Measurements from ENCODE around the gene DCC. TPM values are rescaled to one million over a fixed set of nuclear protein-coding genes. Genes with fewer than 3 reads are reported as not detected.
A peak's percentile ranks its signal among the peaks of the same experiment; 100 is the strongest.

Gene DCC
- total and polyA plus RNA-seq, 2 of the 8 experiments (the other 6 are each of a cell fraction or from before 2014, with no cell fraction given), result 0.14 to 1.4 TPM

DNA sequence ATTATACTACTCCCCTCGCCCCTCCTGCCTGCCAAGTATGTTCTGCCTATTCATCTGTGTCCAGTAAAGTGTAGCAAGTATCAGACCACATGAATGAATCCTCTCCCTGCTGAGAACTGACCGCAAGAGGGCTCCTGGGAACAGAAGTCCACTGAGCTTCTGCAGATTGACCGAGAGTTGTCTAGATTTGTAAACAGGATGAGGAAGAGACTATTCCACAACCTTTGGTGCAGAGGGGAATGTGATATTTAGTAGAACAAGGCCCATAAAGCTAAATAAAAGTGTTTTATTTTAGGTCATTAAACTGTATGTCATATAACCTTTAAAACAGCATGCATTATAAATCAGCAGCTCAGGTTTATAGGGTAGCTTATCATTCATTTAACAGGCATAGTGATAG lies 377.0 kb downstream of the DCC start:
- Histone ChIP-seq H2BK12ac (ENCODE audit: low read depth, low read length) (no peak overlapping the region), H2AK5ac (ENCODE audit: low read depth, low read length) (no peak overlapping the region), H3K79me1 (ENCODE audit: low read depth, low read length) (no peaks in the 10 kb centered on the region), H3K4me2 (ENCODE audit: insufficient read depth in 1 of 2, low read depth in 2 of 2, low read length in 2 of 2) (no peak overlapping the region), H3K9ac (replicated peaks in 1 of 4; ENCODE audit: extremely low read depth in 1 of 4, low read depth in 3 of 4, low read length in 3 of 4) (no peak overlapping the region), H3K23me2 (ENCODE audit: low read depth, low read length) (no peaks in the 10 kb centered on the region), H4K91ac (replicated peaks; ENCODE audit: insufficient read length, low read length) (no peak overlapping the region), H3K79me2 (ENCODE audit: control insufficient read depth in 1 of 2, insufficient read depth in 2 of 2, low read length in 2 of 2) (no peaks in the 10 kb centered on the region), H3K27ac (ENCODE audit: low read depth, low read length) (no peak overlapping the region), H2BK120ac (replicated peaks; ENCODE audit: low read depth, low read length) (no peak overlapping the region), H3K56ac (replicated peaks; ENCODE audit: insufficient read length, low read depth, low read length) (no peak overlapping the region), H4K20me1 (replicated peaks in 1 of 2; ENCODE audit: control insufficient read depth in 1 of 2, insufficient read depth in 2 of 2, low read length in 2 of 2) (no peaks in the 10 kb centered on the region), H3K14ac (ENCODE audit: insufficient read length) (no peak overlapping the region), H2BK15ac (ENCODE audit: low read length) (no peak overlapping the region), H2AFZ (ENCODE audit: low read length) (no peak overlapping the region), H4K8ac (ENCODE audit: extremely low read depth, insufficient read depth, low read length) (no peak overlapping the region), H3K4me3 (ENCODE audit: extremely low read depth in 1 of 4, insufficient read depth in 2 of 4, low read depth in 3 of 4, low read length in 4 of 4) (no peak overlapping the region), H2BK20ac (ENCODE audit: low read length) (no peak overlapping the region), H3K4me1 (replicated peaks in 1 of 4; ENCODE audit: control insufficient read depth in 3 of 4, insufficient read depth in 4 of 4, low read length in 3 of 4) (no peaks in the 10 kb centered on the region), H3K9me3 (ENCODE audit: insufficient read depth in 2 of 2, low read depth in 1 of 2, low read length in 1 of 2) (no peaks in the 10 kb centered on the region), H3K27me3 (replicated peaks in 1 of 4; ENCODE audit: control insufficient read depth in 3 of 4, extremely low read depth in 1 of 4, insufficient read depth in 3 of 4, low read length in 3 of 4) (no peaks in the 10 kb centered on the region), H3K36me3 (ENCODE audit: control insufficient read depth in 2 of 4, insufficient read depth in 4 of 4, low read length in 3 of 4) (no peaks in the 10 kb centered on the region), H2BK5ac (ENCODE audit: low read depth, low read length) (no peak overlapping the region), H3K18ac (ENCODE audit: extremely low read depth, low read length) (no peak overlapping the region), H4K5ac (ENCODE audit: insufficient read length, low read depth, low read length) (no peak overlapping the region), H3K23ac (ENCODE audit: insufficient read length) (no peak overlapping the region), H3K4ac (replicated peaks; ENCODE audit: insufficient read length, low read depth, low read length) (no peak overlapping the region)
- FAIRE-seq (no peak), DNase-seq (ENCODE audit: low read depth in 1 of 2, low spot score in 2 of 2) (no peak)
- 89% methylated on average over 3 of the region's 3 CpGs; no CpG with 5 or more reads in 1 of the 2 experiments for WGBS, 2 experiments (ENCODE audit: extremely low coverage in 1 of 2, insufficient coverage in 1 of 2, insufficient read length in 1 of 2, insufficient replicate concordance in 2 of 2, low coverage in 1 of 2, low lambda C conversion rate in 2 of 2, missing lambda C conversion rate in 1 of 2)
- CTCF ChIA-PET (ENCODE audit: partially characterized antibody), result interaction anchor here (0.8 to 1.7 kb wide), 5 partner anchors 10 to 156 kb away, joined by 3 to 6 read pairs (median 3); no protein-coding TSS in a partner anchor
- POLR2A ChIA-PET (ENCODE audit: partially characterized antibody), result no interaction called here
- TF ChIP-seq, protein P1, sequence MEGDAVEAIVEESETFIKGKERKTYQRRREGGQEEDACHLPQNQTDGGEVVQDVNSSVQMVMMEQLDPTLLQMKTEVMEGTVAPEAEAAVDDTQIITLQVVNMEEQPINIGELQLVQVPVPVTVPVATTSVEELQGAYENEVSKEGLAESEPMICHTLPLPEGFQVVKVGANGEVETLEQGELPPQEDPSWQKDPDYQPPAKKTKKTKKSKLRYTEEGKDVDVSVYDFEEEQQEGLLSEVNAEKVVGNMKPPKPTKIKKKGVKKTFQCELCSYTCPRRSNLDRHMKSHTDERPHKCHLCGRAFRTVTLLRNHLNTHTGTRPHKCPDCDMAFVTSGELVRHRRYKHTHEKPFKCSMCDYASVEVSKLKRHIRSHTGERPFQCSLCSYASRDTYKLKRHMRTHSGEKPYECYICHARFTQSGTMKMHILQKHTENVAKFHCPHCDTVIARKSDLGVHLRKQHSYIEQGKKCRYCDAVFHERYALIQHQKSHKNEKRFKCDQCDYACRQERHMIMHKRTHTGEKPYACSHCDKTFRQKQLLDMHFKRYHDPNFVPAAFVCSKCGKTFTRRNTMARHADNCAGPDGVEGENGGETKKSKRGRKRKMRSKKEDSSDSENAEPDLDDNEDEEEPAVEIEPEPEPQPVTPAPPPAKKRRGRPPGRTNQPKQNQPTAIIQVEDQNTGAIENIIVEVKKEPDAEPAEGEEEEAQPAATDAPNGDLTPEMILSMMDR (IDR thresholded peaks at IDR 0.05; ENCODE audit: control extremely low read depth in 1 of 3, insufficient read depth in 1 of 3, low read depth in 1 of 3, low read length in 3 of 3), result 0 out of 4 replicates have a peak, but pooled peaks of 1 of the 3 experiments have one; percentile 1
- no peak for TF ChIP-seq EGR1 (IDR thresholded peaks at IDR 0.05; ENCODE audit: borderline replicate concordance, low read depth, low read length)
- TF ChIP-seq SRF (IDR thresholded peaks at IDR 0.05; ENCODE audit: low read depth, low read length), result no peak
- peak; percentile 17 to 28; a peak in 1 of 4 replicates for TF ChIP-seq RAD21 (IDR thresholded peaks at IDR 0.05 in 1 of 2, conservative IDR thresholded peaks at IDR 0.05 in 1 of 2; ENCODE audit: low read depth in 2 of 2, low read length in 2 of 2)

Measured in H1 (cell line).